Amygdala (tissue), 56 donors: ENCODE results near the gene LFNG.

ENCODE experiments used
- DNase-seq, 56 donors: peaks; one replicate each; lab custom pipeline; 2025; lab: John Stamatoyannopoulos, UW

Gene LFNG

DNA sequence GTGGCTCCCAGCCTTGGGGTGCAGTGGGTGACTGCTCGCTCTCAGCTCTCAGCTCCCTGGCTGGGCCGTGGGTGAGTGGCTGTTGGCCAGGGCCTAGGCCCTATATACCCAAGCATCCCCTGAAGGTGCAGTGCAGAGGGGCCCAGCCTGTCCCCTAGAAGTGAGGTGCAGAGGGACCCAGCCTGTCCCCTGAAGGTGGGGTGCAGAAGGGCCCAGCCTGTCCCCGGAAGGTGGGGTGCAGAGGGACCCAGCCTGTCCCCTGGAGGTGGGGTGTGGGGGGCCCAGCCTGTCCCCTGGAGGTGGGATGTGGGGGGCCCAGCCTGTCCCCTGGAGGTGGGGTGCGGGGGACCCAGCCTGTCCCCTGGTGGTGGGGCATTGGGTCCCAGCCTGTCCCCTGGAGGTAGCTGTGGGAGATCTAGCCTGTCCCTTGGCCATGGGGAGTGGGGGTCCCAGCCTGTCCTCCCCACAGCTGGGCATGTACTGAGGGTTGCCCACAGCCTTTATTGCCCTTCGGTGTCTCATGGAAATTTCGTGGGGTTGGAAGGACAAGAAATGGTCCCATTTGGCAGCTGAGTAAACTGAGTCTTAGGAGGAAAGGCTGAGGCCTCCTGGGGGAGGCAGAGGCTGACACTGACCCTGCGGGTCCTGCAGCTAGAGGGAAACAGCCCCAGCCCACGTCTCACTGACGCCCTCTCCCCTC is 17.5 kb upstream of the LFNG start:
- DNase-seq: no peak

DNA sequence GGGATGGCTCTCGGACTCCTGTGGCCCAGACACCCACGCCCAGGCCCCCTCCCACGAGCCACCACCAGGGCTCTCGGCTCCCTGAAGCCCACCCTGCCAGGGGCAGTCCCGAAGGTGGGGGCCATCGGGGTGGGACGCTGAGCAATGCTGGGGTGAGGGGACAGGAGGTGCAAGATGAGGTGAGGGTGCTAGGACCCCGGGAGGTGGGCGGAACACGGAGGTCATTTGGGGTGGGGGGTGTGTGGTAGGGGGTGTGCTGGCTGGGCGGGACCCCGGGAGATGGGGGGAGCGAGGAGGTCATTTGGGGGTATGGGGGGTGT is 17.0 kb upstream of the LFNG start:
- no peak for DNase-seq

DNA sequence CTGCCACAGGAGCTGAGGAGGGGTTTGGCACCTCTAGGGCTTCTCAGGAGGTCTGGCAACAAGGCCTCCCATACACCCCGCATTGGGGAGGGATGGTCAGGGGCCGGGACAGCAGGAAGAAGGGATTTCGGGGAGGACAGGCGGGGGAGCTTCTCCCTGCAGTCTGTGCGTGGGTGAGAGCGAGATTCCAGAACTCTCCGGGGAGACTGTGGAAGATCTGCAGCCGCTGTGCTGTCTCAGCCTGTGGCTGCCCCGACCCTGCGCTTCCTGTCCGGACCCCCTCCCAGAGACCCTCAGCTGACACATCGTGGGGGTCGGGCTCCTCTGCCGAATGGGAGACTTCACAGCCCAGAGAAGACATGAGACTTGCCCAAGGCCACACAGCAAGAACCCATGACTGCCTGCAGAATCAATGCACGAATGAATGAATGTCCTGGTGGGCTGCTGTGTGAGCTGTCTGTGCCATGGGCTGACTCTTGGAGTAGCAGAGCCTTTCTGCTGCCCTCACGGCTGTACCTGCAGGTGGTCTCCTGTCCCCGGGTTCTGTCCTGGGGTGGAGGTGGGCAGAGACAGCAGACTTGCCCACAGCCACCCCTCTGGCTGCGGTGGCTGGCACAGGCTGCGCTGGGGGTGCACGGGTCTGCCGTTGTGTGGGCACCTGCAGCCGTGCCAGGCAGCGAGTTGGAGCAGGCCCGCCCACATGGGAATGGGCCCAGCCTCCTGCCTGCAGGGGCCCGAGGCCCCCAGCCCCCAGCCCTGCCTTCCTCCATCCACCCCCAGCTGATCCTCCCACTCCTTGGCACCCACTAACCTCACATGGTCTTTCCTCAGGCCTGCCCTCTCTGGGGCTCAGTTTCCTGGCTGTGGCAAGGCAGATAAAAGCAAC is 16.3 kb upstream of the LFNG start:
- no peak for DNase-seq

DNA sequence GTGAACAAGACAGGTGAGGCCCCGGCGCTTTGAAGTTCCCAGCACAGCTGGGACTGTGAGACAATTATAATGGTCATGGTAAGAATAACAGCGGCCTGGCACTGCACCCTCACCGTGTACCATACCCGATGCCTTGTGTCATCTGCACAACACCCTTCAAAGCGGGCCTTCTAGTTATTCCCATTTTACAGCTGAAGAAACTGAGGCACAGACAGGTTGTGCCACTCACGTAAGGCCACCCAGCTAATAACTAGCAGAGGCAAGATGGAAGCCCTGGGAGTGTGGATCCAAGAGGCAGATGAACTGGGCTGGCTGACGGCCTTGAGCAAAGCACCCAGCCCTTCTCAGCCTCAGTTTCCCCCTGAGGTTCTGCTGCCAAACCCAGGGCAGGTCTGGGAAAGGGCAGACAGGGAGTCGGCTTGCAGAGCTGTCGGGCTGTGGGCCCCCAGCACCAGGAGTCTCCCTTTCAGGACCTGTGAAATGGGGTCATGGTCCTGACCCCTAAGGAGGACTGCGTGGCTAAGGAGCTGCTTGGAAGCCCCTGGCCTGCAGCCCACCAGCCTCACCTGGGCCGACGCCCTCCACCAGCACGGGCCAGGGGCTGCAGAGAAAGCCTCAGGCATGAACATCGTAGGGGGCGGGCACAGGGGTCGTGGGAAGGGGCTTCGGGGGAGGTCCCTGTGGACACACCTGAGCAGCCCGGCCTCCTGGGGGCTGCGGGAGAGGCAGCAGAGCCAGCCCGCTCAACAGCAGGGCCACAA is 15.3 kb upstream of the LFNG start:
- DNase-seq: no peak

DNA sequence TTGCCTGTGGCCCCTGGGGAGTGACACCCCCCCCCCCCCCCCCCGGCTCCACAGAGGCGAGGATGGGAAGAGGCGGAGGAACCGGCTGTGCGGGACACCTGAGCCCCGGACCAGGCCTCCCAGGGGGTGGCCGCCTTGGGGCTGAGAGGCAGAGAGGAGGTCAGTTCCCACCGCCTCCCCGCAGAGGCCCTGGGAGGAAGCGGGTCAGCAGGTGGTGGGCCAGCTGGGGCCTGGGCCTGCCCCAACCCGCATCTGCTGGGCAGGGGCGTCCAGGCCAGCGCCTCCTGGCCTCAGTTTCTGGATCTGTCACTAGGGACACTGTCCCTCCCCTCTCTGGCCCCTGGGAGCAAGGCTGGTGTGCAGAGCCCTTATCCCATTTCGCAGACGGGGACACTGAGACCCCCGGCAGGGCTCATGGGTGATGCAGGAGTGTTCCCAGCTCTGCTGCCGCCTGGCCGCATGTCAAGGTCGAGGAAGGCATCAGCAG is 14.6 kb upstream of the LFNG start:
- no peak for DNase-seq

DNA sequence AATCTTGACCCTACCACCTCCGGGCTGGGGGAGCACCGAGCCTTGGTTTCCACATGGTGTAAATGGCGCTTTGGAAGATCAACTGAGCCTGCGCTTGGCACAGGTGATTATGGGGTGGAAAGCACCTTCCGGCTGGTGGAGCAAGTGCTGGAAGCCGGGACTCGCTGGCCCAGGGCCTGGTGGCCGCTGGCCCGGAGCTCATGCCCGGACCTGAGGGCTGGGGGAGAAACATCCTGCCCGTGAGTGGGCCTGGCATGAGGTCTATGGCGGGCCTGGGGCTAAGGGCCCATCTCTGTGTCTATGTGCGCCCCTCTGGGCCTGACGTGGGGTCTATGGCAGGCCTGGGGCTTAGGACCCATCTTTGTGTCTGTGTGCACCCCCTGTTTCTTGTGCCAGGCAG is 14.2 kb upstream of the LFNG start:
- peak in 3 of 56 donors; percentile 23 to 30 (median 25) for DNase-seq

DNA sequence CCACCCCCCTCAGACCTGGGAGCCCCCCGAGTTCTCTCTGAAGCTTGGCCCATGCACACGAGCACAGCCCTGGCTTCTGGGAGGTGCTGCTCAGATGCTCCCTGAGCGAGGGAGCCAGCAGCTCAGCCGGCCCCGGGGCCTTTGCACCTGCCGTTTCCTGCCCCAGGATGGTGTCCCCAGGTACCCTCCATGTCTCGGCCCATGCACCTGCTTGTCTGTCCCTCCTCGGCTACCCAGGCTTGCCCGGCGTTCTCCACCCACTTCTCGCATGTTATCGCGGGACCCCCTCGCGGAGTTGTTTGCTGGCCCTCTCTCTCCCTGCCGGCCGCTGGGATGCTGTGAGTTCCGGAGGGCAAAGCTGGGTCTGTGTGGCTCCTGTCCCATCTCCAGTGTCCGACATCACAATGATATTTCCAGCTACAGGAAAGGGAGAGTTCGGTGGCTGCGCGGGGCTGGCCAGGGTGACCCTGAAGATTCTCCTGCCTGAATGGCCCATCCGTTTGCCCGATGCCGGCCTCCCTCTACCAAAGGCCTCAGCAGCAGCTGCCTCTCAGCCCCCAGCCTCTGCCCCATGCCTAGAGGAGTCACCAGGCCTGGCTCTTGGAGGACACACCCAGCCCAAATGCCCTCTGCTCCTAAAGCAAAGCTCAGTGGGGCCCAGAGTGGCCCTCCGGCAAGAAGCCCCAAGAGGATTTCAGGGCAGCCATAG is 12.2 kb upstream of the LFNG start:
- no peak for DNase-seq

DNA sequence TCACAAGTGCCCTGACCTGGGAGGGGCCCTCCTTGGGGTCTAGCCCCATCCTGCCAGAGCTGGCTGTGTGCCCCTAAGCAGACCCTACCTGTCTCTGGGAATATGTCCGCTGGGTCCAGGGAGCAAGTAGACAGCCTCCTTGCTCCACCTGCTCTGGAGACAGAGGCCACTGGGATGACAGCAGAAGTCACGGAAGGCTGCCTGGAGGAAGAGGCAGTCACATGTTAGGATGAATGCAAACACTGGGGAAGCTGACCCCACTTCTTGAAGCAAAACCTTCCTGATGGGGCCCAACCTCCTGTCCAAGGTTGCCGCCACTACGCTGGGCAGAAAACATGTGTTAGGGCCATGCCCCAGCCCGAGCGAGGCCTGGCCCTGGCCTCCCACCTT is 11.7 kb upstream of the LFNG start:
- DNase-seq: no peak

DNA sequence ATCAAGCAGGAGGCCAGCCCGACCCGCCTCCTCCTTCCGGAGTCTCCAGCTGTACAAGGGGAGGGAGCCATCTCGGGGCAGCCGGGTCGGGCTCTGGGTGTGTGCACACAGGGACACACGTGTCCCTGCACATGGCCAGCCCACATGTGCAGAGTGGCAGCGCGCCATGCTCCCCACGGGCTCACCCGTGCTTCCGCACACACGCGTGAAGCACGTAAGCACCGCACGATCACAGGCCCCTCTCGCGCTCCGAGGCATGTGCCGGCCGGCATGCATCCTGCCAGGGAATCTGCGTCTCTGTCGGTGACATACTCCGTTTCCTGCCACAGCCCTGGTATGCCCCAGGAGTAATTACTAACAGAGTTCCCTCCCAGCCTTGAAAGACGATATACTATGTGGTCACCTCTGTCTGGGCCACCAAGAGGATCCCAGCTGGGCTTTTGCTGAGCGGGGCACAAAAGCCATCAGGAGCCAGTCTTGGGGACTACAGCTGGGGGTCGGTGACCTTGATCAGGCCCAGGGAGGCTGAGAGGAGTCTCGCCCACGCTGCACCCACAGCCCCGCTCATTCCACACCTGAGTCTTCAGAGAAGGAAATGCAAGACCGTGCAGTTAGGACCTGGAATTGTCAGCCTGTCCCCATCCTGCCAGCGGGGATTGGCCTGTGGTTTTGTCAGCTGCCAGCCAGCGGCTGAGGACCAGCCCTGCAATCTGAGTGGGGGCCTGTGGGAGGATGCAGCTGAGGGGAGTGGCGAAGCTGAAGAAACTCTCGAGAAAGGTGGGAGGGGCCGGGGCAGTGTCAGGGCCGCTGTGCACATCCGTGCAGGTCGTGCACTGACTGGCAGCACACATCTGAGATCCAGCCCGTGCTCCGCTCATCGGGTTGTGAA is 11.0 kb upstream of the LFNG start:
- DNase-seq: no peak

DNA sequence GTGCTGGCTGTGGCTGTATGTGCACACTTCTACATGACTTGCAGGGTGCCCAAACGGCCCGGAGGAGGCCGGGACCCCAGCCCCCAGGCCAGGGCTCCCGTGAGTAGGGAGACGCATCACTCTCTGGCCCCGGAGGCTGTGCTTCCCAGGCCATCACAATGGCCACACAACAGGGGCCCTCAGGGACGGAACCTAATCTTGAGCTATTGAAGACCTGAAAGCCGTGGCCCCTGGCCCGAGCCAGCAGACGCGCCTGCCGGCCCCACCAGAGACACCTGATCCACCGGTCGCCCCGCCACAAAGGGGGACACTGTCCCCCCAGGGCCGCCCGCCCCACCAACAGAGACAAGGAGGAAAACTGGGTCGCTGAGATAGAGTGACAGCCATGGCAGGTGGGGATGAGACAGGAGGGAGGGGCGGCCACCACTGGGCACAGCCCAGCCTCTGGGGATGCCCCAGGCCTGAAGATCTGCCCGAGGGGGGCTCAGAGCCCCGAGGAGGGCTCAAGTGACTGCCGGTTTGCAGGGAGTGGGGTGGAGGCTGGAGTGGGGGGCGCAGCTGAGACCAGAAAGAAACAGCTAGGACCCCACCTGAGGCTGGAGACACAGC is 10.2 kb upstream of the LFNG start:
- no peak for DNase-seq

DNA sequence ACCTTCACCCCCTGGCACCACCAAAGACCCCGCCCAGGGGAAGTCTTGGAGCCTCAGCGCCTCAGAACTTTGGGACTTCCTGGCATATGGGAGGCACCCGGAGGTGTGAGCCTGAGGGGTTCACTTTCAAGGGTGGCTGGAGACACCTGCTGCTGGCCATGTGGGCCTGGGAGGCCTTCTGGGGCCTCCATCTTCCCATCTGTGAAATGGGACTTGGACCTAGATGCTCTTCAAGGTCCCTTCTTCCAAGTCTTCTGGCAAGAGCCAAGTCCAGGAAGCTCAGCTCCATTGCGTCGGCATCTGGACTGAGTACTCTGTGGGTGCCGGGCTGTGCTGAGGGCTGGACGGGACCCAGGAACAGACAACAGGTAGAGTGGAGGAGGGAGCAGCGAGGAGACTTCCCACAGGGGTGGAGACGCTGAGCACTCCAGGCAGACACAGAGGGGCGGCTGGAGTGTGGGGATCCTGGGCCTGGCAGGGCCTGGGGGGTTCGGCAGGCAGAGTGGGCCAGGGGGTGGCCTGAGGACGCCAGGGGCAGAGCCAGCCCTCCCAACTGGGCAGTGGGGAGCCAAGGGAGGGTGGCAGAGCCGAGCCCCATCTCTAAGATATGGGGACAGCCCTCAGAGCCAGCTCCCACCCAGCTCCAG is 9.3 kb upstream of the LFNG start:
- no peak for DNase-seq

DNA sequence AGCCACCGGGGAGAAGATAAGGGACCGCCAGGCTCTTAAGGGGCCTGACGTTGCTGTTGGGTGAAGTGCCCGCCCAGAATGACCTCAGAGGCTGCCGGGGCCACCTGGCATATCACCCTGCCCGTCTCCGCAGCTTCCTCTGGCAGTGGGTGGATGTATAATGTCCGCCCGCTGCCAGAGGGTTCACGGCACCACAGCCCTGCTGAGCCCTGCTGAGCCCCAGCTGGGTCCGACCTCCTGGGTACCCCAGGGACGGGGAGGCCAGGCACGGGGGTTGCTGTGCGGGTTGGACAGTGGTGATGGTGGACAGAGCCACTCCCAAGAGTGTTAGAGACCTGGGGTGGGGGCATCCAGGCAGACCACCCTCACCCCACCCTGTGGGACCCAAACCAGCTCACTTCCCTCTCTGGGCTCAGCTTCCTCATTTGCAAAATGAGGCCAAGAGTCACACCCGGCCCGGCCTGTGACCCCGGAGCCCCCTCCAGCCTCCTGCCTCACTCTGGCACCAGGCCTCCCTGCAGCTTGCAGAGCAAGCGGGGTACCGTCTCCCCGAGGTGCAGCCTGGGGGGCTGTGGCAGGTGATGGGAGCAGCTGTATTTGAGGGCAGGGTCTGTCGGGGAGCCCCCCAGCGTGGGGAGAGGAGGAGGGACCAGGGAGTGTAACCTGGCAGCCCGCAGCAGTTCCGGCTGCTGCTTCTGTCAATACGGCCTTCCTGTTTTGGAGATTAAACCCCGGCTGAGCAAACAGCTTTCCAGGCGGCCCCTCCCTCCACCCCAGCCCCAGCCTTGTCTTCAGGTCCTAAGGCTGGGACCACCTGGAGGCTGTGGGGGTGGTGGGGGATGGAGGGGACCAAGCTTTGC is 8.4 kb upstream of the LFNG start:
- no peak for DNase-seq

DNA sequence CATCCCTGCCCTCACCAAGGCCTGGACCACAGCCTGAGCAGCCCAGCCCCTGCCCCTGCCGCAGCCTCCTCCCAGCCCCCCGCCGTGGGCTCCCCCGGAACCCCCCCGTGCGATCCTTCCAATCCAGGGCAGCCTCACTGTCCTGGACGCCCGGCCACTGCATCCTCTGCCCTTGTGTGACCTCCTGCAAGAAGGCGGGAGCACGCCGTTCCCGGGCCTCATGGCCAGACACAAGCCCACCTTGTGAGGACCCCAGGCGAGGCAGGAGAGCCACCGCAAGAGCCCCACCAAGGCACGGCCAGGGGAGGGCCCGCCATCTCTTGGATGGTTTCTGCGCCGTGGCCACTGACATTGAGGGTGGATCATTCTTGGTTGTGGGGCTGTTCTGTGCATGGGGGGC is 7.8 kb upstream of the LFNG start:
- DNase-seq: no peak

DNA sequence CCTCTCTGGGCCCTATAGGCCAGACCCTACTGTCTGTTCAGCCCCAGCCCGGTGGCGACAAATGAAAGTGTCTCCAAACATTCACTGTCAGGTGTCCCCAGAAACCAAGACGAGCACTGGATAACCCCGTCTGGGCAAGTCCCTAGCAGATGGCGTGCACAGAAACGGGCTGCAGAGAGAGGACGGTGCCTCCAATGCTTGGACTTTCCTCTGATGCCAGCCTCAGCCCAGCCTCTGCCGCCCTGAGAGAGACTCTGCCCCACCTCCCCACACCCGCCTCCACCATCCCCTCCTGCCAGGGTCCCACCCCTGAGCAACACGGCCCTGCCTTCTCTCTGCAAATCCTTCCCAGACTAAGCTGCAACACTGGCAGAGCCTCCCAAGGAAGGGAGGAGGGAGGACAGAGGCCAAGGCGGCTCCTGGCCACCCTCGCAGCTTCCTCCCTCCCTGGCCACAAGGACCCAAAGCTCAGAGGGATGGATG is 7.4 kb upstream of the LFNG start:
- DNase-seq: peak in 5 of 56 donors; percentile 23 to 47 (median 35)

DNA sequence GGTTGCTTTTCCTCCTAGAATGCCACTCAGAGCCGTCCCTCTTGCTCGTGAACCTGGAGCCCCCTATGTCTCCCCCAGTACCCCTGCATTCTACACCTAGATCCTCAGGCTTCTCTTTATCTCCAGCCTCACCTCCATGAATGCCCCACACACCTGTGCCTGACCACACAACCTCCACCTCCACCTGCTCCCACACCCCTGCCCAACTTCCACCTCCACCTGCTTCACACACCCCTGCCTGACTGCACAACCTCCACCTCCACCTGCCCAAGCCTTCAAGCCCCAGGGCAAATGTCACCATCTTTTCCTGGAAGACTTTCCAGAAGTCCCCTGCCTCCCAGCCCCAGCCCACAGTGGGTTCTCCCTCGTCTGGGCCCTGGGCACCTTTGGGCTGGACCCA is 6.9 kb upstream of the LFNG start:
- no peak for DNase-seq

DNA sequence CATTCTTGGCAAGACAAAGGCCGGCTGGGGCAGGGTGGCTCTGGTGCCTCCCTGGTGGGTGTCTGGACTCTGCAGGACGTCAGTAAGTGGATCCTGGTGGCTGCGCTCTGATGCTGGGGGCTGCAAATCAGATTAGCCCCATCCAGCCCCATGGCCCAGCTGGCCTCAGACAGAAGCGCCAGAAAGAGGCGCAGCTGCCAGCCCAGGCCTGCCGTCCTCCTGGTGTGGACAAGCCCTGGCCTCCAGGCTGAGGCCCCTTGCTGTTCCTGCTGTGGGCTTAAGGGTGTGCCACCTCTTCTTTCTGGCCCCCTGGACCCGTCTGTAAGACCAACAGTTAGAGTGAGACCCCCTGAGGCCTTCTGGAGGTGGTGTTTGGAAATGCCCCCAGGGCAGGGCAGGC is 5.9 kb upstream of the LFNG start:
- no peak for DNase-seq
